GM19468 (cell line): ENCODE measurements around the gene SCN5A.

Experiments
- ATAC-seq: cut with Tn5 transposase; IDR thresholded peaks from one replicate; pipeline ENCODE4 v1.9.1; 2021; ENCODE audit warnings: mild to moderate bottlenecking, moderate library complexity, moderate number of reproducible peaks; ENCODE audit not compliant: unreplicated experiment; ENCODE audit errors: extremely low read depth

Gene SCN5A

GRCh38 chr3:38519000-38519399, 130.5 kb downstream of the SCN5A start:
- no peak for ATAC-seq

- no peak for ATAC-seq
Measured at GRCh38 chr3:38516669-38517068, 132.8 kb downstream of the SCN5A start.

GRCh38 chr3:38515367-38515766, 134.1 kb downstream of the SCN5A start:
- ATAC-seq = no peak

- no peak for ATAC-seq
Measured at GRCh38 chr3:38511546-38511945, 137.9 kb downstream of the SCN5A start.

- ATAC-seq = no peak
Measured at GRCh38 chr3:38510631-38511030, 138.9 kb downstream of the SCN5A start.

- ATAC-seq = no peak
Measured at GRCh38 chr3:38509732-38510131, 139.8 kb downstream of the SCN5A start.

GRCh38 chr3:38507120-38507519, 142.4 kb downstream of the SCN5A start:
- peak; percentile 96 for ATAC-seq

GRCh38 chr3:38500688-38501417, 148.6 kb downstream of the SCN5A start:
- no peak for ATAC-seq
